GM18511 (cell line): ENCODE measurements around the gene TMEM242.

Source experiments
- ATAC-seq: cut with Tn5 transposase; IDR thresholded peaks from one replicate; pipeline ENCODE4 v1.9.1; 2021; ENCODE audit warnings: mild to moderate bottlenecking, moderate library complexity; ENCODE audit not compliant: unreplicated experiment

The TMEM242 gene

DNA sequence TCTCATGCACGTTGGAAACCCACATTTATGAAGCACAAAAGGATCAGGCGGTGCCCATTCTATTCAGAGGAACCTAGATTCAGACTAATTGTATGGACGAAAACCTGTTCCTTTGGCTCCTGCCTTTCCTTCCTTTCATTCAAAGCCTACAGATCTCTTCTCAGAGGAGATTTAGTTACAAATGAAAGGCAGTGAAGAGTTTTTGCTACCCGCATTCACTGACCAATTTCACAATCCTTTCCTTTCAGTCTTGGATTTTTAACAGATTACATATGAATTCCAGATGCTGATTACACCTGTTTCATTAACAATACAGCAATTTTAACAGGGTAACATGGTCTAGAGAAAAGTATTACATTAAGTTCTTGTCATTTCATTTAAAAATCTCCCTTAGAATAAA, 32.0 kb downstream of the TMEM242 start:
- ATAC-seq, result no peak

DNA sequence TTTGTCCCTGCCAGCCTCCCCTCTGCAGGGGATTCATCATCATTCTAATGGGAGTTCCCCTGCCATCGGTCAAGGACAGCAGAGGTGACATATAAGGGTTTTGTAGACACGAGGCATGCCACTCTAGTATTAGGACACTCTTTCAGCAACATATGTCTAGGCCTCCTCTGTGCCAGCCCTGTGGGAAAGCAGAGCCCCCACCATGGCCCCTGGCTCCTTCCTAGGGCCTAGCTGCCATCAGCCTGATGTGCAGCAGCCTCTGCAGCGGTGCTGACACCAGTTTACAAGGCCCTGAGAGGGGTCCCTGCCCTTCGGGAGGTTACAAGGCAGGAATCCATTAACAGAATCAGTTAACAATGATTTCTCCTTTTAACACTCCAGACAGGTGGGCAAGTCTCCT, 32.5 kb downstream of the TMEM242 start:
- ATAC-seq, result no peak

GRCh38 chr6:157289764-157290163, 33.6 kb downstream of the TMEM242 start:
- ATAC-seq, result no peak

- no peak for ATAC-seq
Measured at GRCh38 chr6:157288575-157288974, 34.7 kb downstream of the TMEM242 start.

- no peak for ATAC-seq
Measured at GRCh38 chr6:157287923-157288322, 35.4 kb downstream of the TMEM242 start.

DNA sequence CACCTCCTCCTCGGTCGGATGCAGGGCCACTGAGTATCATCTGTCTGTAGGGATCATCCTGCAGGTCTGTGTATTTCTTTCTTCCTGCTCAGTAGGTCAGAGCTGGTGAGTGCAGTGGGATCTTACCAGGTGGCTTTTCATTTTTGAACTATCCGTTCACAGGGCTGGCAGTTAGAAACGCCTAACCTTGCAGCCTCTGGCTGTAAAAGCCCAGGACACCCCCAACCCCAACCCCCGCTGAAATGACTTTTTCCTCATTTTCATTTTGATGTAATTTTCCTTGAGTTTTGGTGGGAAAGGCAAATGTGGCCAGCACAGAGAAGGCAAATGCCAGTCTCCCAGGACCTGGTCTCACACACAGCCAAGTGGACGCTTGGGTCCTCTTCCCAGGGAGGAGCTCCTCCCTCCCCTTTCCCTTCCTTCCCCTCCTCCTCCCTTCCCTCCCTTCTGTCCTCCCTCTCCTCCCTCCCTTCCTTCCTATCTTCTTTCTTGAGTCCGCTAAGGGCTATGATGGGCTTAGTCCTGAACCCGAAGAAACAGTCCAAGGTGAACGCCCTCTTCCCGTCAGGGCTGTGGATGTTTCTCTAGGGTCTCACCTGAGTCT, 36.0 kb downstream of the TMEM242 start:
- no peak for ATAC-seq

GRCh38 chr6:157285422-157285779, 37.9 kb downstream of the TMEM242 start:
- no peak for ATAC-seq

DNA sequence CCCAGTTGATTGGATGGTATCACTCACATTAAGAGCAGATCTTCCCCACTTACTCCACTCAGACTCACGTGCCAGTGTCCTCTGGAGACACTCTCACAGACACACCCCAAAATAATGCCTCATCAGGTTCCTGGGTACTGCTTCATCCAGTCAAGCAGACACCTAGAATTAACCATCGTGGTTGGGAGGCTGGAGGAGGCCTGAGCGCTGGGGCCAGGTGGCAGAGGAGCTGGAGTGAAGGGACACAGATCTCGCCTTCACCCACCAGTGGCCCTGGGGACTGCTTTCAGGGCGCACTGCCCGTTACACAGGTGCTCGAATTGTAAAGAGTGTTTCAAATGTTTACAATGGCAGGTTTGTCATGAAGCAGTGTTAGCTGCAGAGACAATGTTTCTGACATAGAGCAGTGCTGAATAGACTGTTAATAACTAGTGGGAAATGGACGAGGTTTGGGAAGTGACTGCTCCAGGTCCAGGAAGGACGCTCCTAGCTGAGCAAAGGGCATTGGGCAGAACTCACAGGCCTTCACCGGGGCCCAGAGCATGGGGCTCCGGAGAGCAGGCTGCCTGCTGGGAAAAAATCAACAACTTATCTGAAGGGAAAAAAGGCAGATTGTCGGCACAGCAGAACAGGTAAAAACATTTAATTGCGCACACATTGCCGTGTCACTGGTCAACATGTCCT, 38.4 kb downstream of the TMEM242 start:
- no peak for ATAC-seq

- no peak for ATAC-seq
Measured at GRCh38 chr6:157283900-157284737, 39.2 kb downstream of the TMEM242 start.

DNA sequence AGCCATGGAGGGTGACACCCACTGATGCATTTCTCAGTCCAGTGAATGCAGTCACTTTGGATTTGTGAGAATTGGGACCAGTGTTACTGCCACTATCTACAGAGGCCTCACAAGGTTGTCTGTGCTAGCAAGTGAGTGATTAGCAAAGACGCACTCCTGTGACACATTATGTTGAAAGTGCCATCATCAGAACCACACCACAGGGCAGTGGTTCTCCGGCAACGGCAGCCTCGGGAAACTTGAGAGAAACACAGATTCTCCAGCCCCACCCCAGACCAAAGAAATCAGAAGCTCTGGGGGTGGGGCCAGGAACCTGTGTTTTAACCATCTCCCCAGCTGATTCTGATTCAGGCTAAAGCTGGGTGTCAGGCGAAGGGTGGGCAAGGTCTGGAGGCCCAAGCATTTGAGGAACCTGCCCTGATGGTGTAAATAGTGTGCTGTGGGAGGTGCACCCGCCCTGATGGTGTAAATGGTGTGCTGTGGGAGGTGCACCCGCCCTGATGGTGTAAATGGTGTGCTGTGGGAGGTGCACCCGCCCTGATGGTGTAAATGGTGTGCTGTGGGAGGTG, 39.9 kb downstream of the TMEM242 start:
- no peak for ATAC-seq

DNA sequence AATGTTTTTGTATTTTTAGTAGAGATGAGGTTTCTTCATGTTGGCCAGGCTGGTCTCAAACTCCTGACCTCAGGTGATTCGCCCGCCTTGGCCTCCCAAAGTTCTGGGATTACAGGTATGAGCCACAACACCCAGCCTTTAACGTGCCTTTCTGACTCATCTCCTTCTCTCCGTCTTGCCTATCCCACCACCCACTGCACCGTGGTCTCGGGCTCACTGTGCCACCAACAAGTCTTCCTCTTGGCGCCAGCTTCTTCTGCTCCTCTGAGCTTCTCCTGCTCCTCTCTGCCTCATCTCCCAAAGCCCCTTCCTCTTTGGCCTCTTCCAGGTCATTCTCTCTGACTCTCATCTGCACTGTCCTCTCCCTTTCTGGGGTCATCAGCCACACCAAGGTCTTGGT, 41.0 kb downstream of the TMEM242 start:
- no peak for ATAC-seq

GRCh38 chr6:157281570-157281969, 41.7 kb downstream of the TMEM242 start:
- ATAC-seq, result no peak

GRCh38 chr6:157280947-157281346, 42.4 kb downstream of the TMEM242 start:
- no peak for ATAC-seq

DNA sequence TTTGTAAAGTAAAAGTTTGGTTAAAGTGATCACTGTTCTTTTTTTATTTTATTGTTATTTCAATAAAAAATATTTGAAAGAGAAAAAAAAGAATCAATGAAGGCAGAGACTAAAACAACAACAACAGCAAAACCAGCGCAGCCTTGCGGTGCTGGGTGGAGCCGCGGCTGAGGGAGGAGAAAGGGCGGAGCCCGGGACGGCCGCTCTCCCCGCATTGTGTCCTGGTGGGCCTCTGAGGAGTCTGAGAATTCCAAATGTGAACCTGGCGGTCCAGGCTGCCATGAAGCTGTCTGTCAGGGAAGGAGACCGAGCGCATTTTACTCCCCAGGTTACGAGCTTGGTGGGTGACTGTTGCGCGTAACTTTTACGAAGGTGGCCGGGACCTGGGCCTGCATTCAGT, 43.2 kb downstream of the TMEM242 start:
- ATAC-seq, result no peak

DNA sequence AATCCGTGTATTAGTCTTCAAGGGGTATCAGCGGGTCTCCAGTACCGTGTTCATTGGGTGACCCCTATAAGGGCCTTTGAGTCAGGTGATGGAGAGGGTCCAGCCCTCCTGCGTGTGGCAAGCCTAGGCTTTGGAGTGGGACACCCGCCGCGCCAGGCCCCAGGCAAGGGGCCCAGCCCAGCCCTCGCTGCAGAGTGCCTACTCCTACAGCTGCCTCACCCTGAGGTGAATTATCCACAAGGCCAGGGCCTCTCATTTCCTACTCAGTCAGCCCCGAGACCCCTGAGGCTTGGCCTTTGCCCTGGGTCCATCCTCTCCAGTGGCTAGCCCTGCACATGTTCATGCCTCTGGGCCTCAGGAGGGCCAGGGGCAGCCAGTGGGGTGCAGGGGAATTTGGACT, 45.1 kb downstream of the TMEM242 start:
- no peak for ATAC-seq

GRCh38 chr6:157276731-157277130, 46.6 kb downstream of the TMEM242 start:
- no peak for ATAC-seq

GRCh38 chr6:157276134-157276532, 47.2 kb downstream of the TMEM242 start:
- ATAC-seq, result no peak

DNA sequence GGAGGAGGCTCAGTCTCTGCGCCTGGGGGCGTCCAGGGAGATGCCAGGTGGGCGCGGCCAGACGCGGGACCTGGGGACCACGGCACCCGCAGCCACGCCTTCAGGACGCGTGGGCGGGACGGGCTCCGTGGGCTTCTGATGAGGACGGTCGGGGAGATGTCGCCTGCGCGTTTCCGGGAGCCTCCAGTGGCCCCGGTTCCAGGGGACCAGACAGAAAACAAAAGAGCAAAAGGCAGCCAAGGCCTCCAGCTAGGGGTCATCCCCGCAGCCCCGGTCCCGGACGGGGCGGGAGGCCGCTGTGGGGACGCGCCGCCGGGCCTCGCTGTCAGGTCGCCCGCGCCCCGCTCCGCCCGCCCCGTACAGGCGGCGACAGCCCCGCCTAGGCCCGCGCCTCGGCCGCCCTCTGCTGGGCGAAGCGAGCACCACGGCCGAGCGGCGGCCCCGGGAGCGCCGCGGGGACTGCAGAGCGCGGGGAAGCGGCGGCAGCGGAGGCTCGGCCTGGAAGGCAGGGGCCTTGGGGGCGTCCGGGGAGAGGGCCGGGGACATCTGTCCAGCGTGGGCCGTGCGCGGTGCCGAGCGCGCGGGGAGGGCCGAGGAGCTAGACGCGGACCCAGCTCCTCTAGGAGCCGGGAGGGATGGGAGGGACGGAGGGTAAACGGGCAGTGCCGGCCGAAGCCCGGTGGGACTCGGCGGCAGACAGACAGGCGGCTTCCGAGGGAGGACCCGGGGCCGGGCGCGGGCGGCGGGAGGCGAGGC, 48.7 kb downstream of the TMEM242 start:
- peak; percentile 94 for ATAC-seq

- peak; percentile 45 for ATAC-seq
Measured at GRCh38 chr6:157273756-157274470, 49.4 kb downstream of the TMEM242 start.
